GM12872 (cell line): ENCODE results near the gene THOC6.

Experiments used
- CTCF ChIP-seq: IDR thresholded peaks from 3 replicates; pipeline ENCODE4 v1.5.1; 2011; ENCODE audit warnings: low read depth, mild to moderate bottlenecking, low read length, moderate library complexity; ENCODE audit not compliant: insufficient read depth

Gene THOC6

DNA sequence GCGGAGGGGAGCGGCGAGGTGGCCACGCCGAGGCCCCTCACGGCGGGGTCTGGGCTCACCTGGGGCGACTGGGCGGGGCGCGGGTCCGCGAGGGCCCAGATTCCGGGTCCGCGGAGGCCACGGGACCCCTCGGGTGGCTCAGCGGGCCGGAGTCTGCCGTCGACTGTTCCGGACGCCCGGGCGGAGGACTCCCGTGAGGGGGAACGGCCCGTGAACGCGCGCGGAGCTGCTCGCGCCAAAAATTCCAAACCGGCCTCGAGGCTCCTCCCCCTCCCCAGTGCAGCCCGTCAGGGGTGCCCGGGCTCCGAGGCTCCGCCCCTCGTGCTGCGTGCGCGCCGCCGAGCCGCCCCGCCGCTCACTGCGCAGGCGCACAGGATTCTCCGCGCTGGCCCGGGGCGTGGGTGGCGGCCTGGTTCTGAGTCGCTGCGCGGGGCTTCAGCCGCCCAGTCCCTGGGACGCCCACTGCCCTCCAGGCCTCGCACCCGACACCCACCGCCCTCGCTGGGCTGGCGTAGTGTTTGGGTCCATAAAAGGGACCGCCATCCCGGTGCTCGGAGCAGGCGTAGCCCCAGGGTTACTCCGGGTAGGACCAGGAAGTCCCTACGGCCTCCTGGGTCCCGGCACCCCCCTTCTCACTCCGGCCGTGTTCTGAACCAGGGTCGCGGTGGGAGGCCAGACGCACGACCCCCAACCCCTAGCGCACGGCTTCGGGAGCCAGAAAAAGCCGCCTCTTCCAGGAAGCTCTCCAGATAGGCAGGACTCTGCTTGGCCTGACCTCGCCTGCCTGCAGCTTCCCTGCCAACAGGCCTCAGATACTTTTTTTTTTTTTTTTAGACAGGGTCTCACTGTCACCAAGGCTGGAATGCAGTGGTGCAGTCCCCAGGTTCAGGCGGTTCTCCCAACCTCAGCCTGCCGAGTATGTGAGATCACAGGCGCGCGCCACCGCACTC, 43.3 kb upstream of the THOC6 start, which contains the start of gene PKMYT1:
Gene PKMYT1 (minus strand): TSS at position 220 of the 950 bp plus-strand sequence. CDS start 789 bp downstream, outside the sequence.
- no peak for TF ChIP-seq CTCF

GRCh38 chr16:2981177-2981898, 42.5 kb upstream of the THOC6 start:
- TF ChIP-seq CTCF: no peak

- no peak for TF ChIP-seq CTCF
Measured at GRCh38 chr16:2981899-2982250, 42.0 kb upstream of the THOC6 start.

DNA sequence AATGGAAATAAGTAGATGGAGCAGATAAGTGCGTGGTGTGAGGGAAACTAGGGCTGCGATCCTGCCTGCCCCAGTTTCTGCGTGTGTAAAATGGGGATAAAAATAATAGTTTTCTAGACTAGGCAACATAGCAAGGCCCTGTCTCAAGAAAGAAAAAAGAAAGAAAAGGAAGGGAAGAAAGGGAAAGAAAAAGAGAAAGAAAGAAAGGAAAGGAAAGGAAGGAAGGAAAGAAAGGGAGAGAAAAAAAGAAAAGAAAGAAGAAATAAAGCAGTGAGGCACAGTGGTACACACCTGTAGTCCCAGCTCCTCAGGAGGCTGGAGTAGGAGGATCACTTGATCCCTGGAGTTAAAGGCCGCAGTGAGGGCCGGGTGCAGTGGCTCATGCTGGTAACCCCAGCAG, 41.4 kb upstream of the THOC6 start:
- no peak for TF ChIP-seq CTCF

DNA sequence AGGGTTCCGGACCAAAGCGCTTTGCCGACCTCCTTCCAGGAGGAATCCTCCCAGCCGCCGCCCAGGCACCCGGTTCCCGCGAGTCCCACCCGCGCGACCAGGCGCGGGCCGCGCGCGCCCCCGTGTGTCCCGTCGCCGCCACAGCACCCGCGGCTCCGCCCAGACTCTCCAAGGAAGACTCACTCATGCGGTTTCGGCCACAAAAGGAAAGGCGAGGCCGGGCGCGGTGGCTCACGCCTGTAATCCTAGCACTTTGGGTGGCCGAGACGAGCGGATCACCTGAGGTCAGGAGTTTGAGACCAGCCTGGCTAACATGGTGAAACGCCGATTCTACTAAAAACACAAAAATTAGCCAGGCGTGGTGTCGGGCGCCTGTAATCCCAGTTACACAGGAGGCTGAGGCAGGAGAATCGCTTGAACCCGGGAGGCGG, 40.1 kb upstream of the THOC6 start:
- TF ChIP-seq CTCF: peak; percentile 82

- TF ChIP-seq CTCF: no peak
Measured at GRCh38 chr16:2985462-2985861, 38.4 kb upstream of the THOC6 start.

GRCh38 chr16:2985893-2986355, 37.9 kb upstream of the THOC6 start:
- TF ChIP-seq CTCF: no peak
